HG02623 (cell line): ENCODE results near the gene CCNI2.

Experiments
- ATAC-seq: cut with Tn5 transposase; IDR thresholded peaks from one replicate; pipeline ENCODE4 v1.9.1; 2021; ENCODE audit warnings: moderate library complexity; ENCODE audit not compliant: unreplicated experiment

Gene CCNI2

GRCh38 chr5:132749506-132749905 is 2.3 kb downstream of the CCNI2 start:
- ATAC-seq = no peak

- ATAC-seq = no peak
Observed at GRCh38 chr5:132750471-132751230, 3.4 kb downstream of the CCNI2 start.

GRCh38 chr5:132751444-132751843 is 4.2 kb downstream of the CCNI2 start:
- no peak for ATAC-seq

- ATAC-seq = no peak
Observed at GRCh38 chr5:132751971-132752580, 4.8 kb downstream of the CCNI2 start.

GRCh38 chr5:132752581-132753125 is 5.4 kb downstream of the CCNI2 start:
- no peak for ATAC-seq

- ATAC-seq = no peak
Observed at GRCh38 chr5:132753135-132753987, 6.1 kb downstream of the CCNI2 start.

GRCh38 chr5:132754111-132754510 is 6.9 kb downstream of the CCNI2 start:
- no peak for ATAC-seq

- ATAC-seq = no peak
Observed at GRCh38 chr5:132754947-132755346, 7.7 kb downstream of the CCNI2 start.

GRCh38 chr5:132756542-132756941 is 9.3 kb downstream of the CCNI2 start:
- ATAC-seq = no peak

GRCh38 chr5:132758451-132758850 is 11.2 kb downstream of the CCNI2 start:
- no peak for ATAC-seq

GRCh38 chr5:132759114-132760048 is 12.2 kb downstream of the CCNI2 start:
- ATAC-seq = no peak

- ATAC-seq = no peak
Observed at GRCh38 chr5:132760049-132760420, 12.8 kb downstream of the CCNI2 start.

GRCh38 chr5:132760601-132761317 is 13.5 kb downstream of the CCNI2 start:
- ATAC-seq = no peak

- no peak for ATAC-seq
Observed at GRCh38 chr5:132761321-132762240, 14.4 kb downstream of the CCNI2 start.

GRCh38 chr5:132762246-132763000 is 15.2 kb downstream of the CCNI2 start:
- no peak for ATAC-seq

- ATAC-seq = no peak
Observed at GRCh38 chr5:132763181-132764036, 16.2 kb downstream of the CCNI2 start.

- no peak for ATAC-seq
Observed at GRCh38 chr5:132764051-132764450, 16.8 kb downstream of the CCNI2 start.
